Neuronal stem cell (in vitro differentiated cells): ENCODE data around the gene MRPL23.

Experiments
- DNase-seq: peaks from one replicate; pipeline ENCODE4 v3.0.0-alpha.2; 2013; ENCODE audit warnings: low spot score
- H2AFZ ChIP-seq: one replicate; pipeline ENCODE4 v1.6.1; 2013; ENCODE audit warnings: mild to moderate bottlenecking, low read length, inconsistent platforms
- H2AK5ac ChIP-seq: 2 replicates; pipeline ENCODE4 v1.6.1; 2013; ENCODE audit warnings: low read depth, mild to moderate bottlenecking, inconsistent platforms, low read length, moderate library complexity, mixed read lengths
- H2BK120ac ChIP-seq: 2 replicates; pipeline ENCODE4 v1.6.1; 2013; ENCODE audit warnings: low read depth, mild to moderate bottlenecking, inconsistent platforms, low read length, moderate library complexity, mixed read lengths
- H2BK12ac ChIP-seq: one replicate; pipeline ENCODE4 v1.6.1; 2013; ENCODE audit warnings: low read length, inconsistent platforms
- H2BK15ac ChIP-seq: 2 replicates; pipeline ENCODE4 v1.6.1; 2013; ENCODE audit warnings: mild to moderate bottlenecking, low read length, inconsistent platforms, mixed read lengths
- H2BK5ac ChIP-seq: one replicate; pipeline ENCODE4 v1.6.1; 2013; ENCODE audit warnings: inconsistent platforms, mild to moderate bottlenecking, low read length, moderate library complexity
- H3K14ac ChIP-seq: one replicate; pipeline ENCODE4 v1.6.1; 2013; ENCODE audit warnings: low read length, inconsistent platforms
- H3K18ac ChIP-seq: 2 replicates; pipeline ENCODE4 v1.6.1; 2013; ENCODE audit warnings: low read length, inconsistent platforms
- H3K23ac ChIP-seq: 2 replicates; pipeline ENCODE4 v1.6.1; 2013; ENCODE audit warnings: low read depth, mild to moderate bottlenecking, mixed read lengths, low read length, inconsistent platforms; ENCODE audit not compliant: poor library complexity
- H3K27ac ChIP-seq: replicated peaks from 3 replicates; pipeline ENCODE4 v1.5.1; 2013; ENCODE audit warnings: low read length, inconsistent platforms
- H3K27me3 ChIP-seq, 3 experiments: 2 replicates each; pipeline ENCODE4 v1.6.1; 2013; ENCODE audit warnings: low read length in 3 of 3, mild to moderate bottlenecking in 2 of 3, inconsistent platforms in 1 of 3, low read depth in 1 of 3, mixed read lengths in 1 of 3, moderate library complexity in 1 of 3; ENCODE audit not compliant: control insufficient read depth in 3 of 3, insufficient read depth in 3 of 3
- H3K36me3 ChIP-seq, 2 donors: replicated peaks in 1 of 2; 2 replicates each; pipeline ENCODE4 v1.6.1; 2013; ENCODE audit warnings: low read length in 2 of 2; ENCODE audit not compliant: control insufficient read depth in 2 of 2, insufficient read depth in 2 of 2
- H3K4ac ChIP-seq: 2 replicates; pipeline ENCODE4 v1.6.1; 2013; ENCODE audit warnings: inconsistent platforms, mild to moderate bottlenecking, low read length, moderate library complexity
- H3K4me1 ChIP-seq, 2 donors: 1 replicate in 1 of 2; 2 replicates in 1 of 2; pipeline ENCODE4 v1.6.1; 2013; ENCODE audit warnings: low read length in 2 of 2, low read depth in 1 of 2; ENCODE audit not compliant: control insufficient read depth in 2 of 2, insufficient read depth in 1 of 2
- H3K4me2 ChIP-seq: one replicate; pipeline ENCODE4 v1.6.1; 2013; ENCODE audit warnings: mild to moderate bottlenecking, low read length, inconsistent platforms; ENCODE audit not compliant: insufficient read depth, poor library complexity, severe bottlenecking
- H3K4me3 ChIP-seq, 2 donors: 2 replicates each; pipeline ENCODE4 v1.5.1; 2013; ENCODE audit warnings: low read length in 2 of 2, mild to moderate bottlenecking in 2 of 2, inconsistent platforms in 1 of 2, moderate library complexity in 1 of 2
- H3K79me1 ChIP-seq: one replicate; pipeline ENCODE4 v1.6.1; 2013; ENCODE audit warnings: low read depth, mild to moderate bottlenecking, inconsistent platforms, low read length, moderate library complexity
- H3K9ac ChIP-seq: one replicate; pipeline ENCODE4 v1.6.1; 2013; ENCODE audit warnings: mild to moderate bottlenecking, low read depth, low read length, inconsistent platforms; ENCODE audit not compliant: poor library complexity
- H3K9me3 ChIP-seq, 2 donors: replicated peaks in 1 of 2; 2 replicates each; pipeline versions ENCODE3 to v1.6.1; 2013; ENCODE audit warnings: low read length in 2 of 2, mild to moderate bottlenecking in 2 of 2, inconsistent platforms in 1 of 2, low read depth in 1 of 2, mixed read lengths in 1 of 2, moderate library complexity in 1 of 2; ENCODE audit not compliant: control insufficient read depth in 2 of 2, insufficient read depth in 1 of 2
- H4K8ac ChIP-seq: one replicate; pipeline ENCODE4 v1.6.1; 2013; ENCODE audit warnings: low read depth, mild to moderate bottlenecking, inconsistent platforms, low read length, moderate library complexity
- H4K91ac ChIP-seq: one replicate; pipeline ENCODE4 v1.6.1; 2013; ENCODE audit warnings: low read length, low read depth, mild to moderate bottlenecking, inconsistent platforms; ENCODE audit not compliant: poor library complexity
- WGBS, 2 donors: extraction: QIAGEN DNeasy Blood & Tissue Kit; methylation state at CpG; one replicate each; pipeline ENCODE4 v1.1.7; 2013; ENCODE audit warnings: missing lambda C conversion rate in 2 of 2, mixed read lengths in 1 of 2; ENCODE audit not compliant: insufficient read length in 2 of 2, insufficient replicate concordance in 1 of 2; ENCODE audit errors: extremely low coverage in 2 of 2; 5-methylcytosine and 5-hydroxymethylcytosine counted together

The MRPL23 gene

DNA sequence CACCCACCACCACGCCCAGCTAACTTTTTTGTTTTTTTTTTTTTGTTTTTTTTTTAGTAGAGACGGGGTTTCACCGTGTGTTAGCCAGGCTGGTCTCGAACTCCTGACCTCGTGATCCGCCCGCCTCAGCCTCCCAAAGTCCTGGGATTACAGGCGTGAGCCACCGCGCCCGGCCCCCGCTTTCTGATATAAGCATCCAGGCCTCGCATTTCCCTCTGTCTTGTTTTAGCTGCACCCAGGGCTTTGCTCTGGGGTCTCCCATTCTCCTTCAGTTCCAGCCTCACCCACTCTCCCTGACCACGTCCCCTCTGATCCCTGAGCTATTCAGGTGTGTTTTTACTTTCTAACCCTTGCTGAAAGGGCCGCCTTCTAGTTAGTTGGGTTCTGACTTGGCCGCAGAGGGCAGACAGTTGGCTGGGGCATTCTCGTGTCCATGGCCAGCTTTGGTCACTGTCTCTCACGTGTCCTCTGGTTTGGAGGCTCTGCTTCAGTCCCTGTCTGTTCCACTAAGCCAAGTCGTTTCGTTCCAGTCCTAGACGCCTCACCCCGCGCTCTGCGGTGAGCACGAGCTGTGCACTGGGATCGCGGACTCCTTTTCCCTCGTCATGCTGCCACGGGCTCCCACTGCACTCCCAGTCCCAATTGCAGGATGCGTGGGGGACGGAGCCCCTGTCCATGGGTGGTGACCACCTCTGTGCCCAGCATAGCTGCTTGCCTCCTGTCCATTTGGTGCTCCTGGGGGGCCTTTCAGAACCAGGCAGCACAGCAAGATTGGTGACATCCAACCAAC lies 33.7 kb upstream of the MRPL23 start:
- Histone ChIP-seq H3K36me3 (no peaks in the 10 kb centered on the region), H3K4me1 (peaks cover 0 to 3% of the 10 kb centered on the region in 2 donors), H3K14ac (peak overlapping the region; percentile 77), H3K4ac (no peak overlapping the region), H2BK120ac (no peak overlapping the region), H3K27ac (no peak overlapping the region), H3K9me3 (no peaks in the 10 kb centered on the region), H3K9ac (peak overlapping the region; percentile 36), H3K4me2 (no peak overlapping the region), H2BK5ac (no peak overlapping the region), H3K27me3 (peaks cover 0 to 3% (median 0%) of the 10 kb centered on the region in 3 experiments), H3K4me3 (no peak overlapping the region), H3K23ac (no peak overlapping the region), H2BK12ac (no peak overlapping the region), H4K91ac (no peak overlapping the region), H3K18ac (peak overlapping the region; percentile 56), H2AK5ac (no peak overlapping the region), H4K8ac (no peak overlapping the region), H2BK15ac (no peak overlapping the region), H2AFZ (no peak overlapping the region), H3K79me1 (no peaks in the 10 kb centered on the region)
- no CpG with 5 or more reads among the region's 31 CpGs for WGBS, 2 donors
- DNase-seq, result no peak

DNA sequence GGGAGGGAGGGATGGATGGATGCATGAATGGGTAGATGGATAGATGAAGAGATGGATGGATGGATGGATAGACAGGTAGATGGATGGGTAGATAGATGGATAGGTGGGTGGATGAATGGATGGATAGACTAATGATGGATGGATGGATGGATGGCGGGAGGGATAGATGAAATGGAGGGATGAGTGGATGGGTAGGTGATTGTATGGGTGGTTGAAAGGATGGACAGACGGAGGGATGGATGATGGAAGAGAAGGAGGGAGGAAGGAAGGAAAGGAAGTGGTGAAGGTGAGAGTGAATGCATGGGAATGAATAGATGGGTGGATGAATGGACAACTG lies 31.4 kb upstream of the MRPL23 start:
- H3K4me3 ChIP-seq, result no peak overlapping the region
- no peaks in the 10 kb centered on the region for H3K9me3 ChIP-seq
- WGBS, 2 donors, result 100% methylated on average over 1 to 2 of the region's 2 CpGs

DNA sequence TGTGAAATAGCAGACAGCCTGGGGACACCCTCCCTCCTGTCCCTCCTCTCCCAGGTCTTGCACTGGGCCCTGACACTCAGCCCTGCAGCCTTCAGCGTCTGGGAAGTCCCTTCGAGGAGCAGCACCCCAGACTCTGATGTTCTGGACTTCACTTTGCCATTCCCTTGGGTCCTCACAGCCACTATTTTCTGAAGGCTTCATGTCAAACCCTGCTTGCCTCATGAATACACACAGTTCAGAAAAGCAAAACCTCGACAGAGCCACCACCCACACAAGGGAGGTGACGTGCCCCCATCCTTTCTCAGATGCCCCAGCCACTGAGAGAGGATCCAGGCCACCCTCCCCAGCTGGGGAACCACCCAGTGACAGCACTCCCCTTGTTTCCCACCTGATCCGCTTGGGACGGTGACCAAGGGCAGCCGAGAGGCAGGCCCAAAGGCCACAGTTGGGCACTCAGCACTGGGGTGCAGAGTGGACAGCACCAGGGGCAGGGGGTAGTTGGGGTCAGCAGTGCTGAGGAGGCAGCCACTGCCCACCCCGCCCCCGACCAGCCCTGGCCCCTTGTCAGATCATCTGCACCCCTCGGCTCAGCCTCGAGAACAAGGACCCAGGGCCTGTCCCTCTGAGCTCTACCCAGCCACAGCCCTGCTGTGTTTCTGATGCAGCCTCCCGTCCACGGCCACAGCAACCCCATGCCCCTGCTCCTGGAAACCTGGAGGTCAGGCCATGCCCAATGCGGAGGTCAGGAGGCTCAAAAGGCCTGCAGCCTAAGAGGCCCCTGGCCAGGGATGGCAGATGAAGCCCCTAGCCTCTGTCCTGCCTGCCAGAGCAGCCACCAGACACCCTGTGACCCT lies 30.8 kb upstream of the MRPL23 start:
- Histone ChIP-seq H2BK120ac (no peak overlapping the region), H3K14ac (no peak overlapping the region), H3K4me1 (peaks cover 0 to 2% of the 10 kb centered on the region in 2 donors), H4K91ac (no peak overlapping the region), H2BK15ac (peak overlapping the region; percentile 97), H4K8ac (peak overlapping the region; percentile 43), H3K27ac (no peak overlapping the region), H3K4ac (peak overlapping the region; percentile 27), H3K9me3 (no peaks in the 10 kb centered on the region), H2BK12ac (peak overlapping the region; percentile 98), H3K18ac (peak overlapping the region; percentile 48), H2BK5ac (no peak overlapping the region), H2AFZ (no peak overlapping the region), H3K79me1 (no peaks in the 10 kb centered on the region), H3K4me3 (no peak overlapping the region), H2AK5ac (peak overlapping the region; percentile 36), H3K36me3 (no peaks in the 10 kb centered on the region), H3K9ac (no peak overlapping the region), H3K4me2 (no peak overlapping the region), H3K27me3 (peaks cover 0 to 3% (median 0%) of the 10 kb centered on the region in 3 experiments), H3K23ac (peak overlapping the region; percentile 31)
- DNase-seq, result no peak
- no CpG with 5 or more reads among the region's 14 CpGs for WGBS, 2 donors

More for the DNA sequence above, 31.4 kb upstream of the MRPL23 start:
- H2BK15ac ChIP-seq, result no peak overlapping the region
- no peak overlapping the region for H3K9ac ChIP-seq
- H2BK5ac ChIP-seq, result no peak overlapping the region
- peaks cover 0 to 2% of the 10 kb centered on the region in 2 donors for H3K4me1 ChIP-seq
- H3K36me3 ChIP-seq, result no peaks in the 10 kb centered on the region
- DNase-seq, result no peak
- no peak overlapping the region for H3K14ac ChIP-seq
- H2BK12ac ChIP-seq, result no peak overlapping the region
- no peak overlapping the region for H2AFZ ChIP-seq
- peak overlapping the region; percentile 48 for H3K18ac ChIP-seq
- H3K23ac ChIP-seq, result no peak overlapping the region
- no peak overlapping the region for H3K27ac ChIP-seq
- H4K8ac ChIP-seq, result peak overlapping the region; percentile 43
- H3K27me3 ChIP-seq, result peaks cover 0 to 3% (median 0%) of the 10 kb centered on the region in 3 experiments
- no peak overlapping the region for H3K4ac ChIP-seq
- H3K79me1 ChIP-seq, result no peaks in the 10 kb centered on the region
- no peak overlapping the region for H2AK5ac ChIP-seq
- H3K4me2 ChIP-seq, result no peak overlapping the region
- no peak overlapping the region for H2BK120ac ChIP-seq
- H4K91ac ChIP-seq, result no peak overlapping the region

DNA sequence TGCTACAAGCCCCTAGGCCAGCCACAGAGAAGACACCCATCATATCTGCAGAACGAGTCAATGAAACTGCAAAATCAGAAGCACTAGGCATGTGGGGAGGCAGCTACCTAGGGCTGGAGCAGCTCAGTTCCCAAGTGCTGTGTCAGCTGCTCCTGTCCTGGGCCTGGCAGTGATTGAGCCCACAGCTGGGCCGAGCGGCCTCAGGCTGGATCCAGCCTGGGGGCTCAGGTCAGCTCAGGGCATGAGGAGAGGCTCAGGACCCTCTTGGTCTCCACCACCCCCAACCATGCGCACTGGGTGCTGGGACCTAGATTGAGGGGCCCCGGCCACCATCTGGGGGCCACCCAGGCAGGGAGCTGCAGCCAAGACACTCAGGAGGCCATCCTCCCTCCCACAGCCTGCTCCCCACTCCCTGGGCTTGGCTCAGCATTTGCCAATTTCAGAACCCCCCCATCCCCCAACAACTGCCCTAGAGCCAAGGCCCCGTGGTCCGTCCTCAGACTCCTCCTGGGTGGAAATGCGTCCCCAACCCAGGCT lies 30.1 kb upstream of the MRPL23 start:
- Histone ChIP-seq H2BK15ac (peak overlapping the region; percentile 97), H4K91ac (no peak overlapping the region), H4K8ac (peak overlapping the region; percentile 65), H3K36me3 (no peaks in the 10 kb centered on the region), H2BK120ac (no peak overlapping the region), H3K9me3 (no peaks in the 10 kb centered on the region), H3K4me2 (no peak overlapping the region), H3K27me3 (peaks cover 0 to 6% (median 0%) of the 10 kb centered on the region in 3 experiments), H3K4me1 (peaks cover 0 to 2% of the 10 kb centered on the region in 2 donors), H3K14ac (no peak overlapping the region), H2AFZ (no peak overlapping the region), H2BK5ac (no peak overlapping the region), H3K4ac (peak overlapping the region; percentile 27), H3K23ac (no peak overlapping the region), H3K18ac (no peak overlapping the region), H2BK12ac (peak overlapping the region; percentile 14), H3K79me1 (no peaks in the 10 kb centered on the region), H3K4me3 (no peak overlapping the region), H3K9ac (no peak overlapping the region), H2AK5ac (peak overlapping the region; percentile 36), H3K27ac (no peak overlapping the region)
- no peak for DNase-seq
- no CpG with 5 or more reads among the region's 8 CpGs for WGBS, 2 donors
